HepG2 (cell line): ENCODE results near the gene MEGF11. TPM values are rescaled to one million over a fixed set of nuclear protein-coding genes. Genes with fewer than 3 reads are reported as not detected.

Source experiments
- ATAC-seq: fragments of 200-7000 bp; cut with Tn5 transposase; 3 replicates; pipeline ENCODE4 v1.9.1; 2020; ENCODE audit warnings: mild to moderate bottlenecking, moderate library complexity
- BruUV-seq: library from RNA; stranded (reverse); fragments of 400-500 nt; replicated peaks from 2 replicates; lab custom pipeline; 2021; lab: Mats Ljungman, UMichigan
- CTCF ChIA-PET: fragments of 300-600 bp; formaldehyde crosslinking; extraction: SDS; loops from one replicate; lab custom pipeline; 2021; ENCODE audit warnings: low total read pairs, inconsistent platforms, low intra/inter-chr PET ratio; lab: Yijun Ruan, JAX
- POLR2A ChIA-PET: fragments of 350-600 bp; sonication (Branson Sonifier 250); formaldehyde crosslinking; loops from one replicate; lab custom pipeline; 2020; ENCODE audit warnings: antibody characterized with exemption, inconsistent platforms; lab: Yijun Ruan, JAX
- DNase-seq: peaks from one replicate; pipeline ENCODE4 v3.0.0-alpha.2; 2015; ENCODE audit warnings: low spot score
- FAIRE-seq: peaks from 3 replicates; lab custom pipeline; 2011; peaks lifted over from hg19 to GRCh38; lab: Jason Lieb, UNC
- H2AFZ ChIP-seq: one replicate; pipeline ENCODE4 v1.6.1; 2011; ENCODE audit warnings: low read length, inconsistent platforms
- H3K27ac ChIP-seq: fragments of 300-600 bp; 3 replicates; pipeline ENCODE4 v1.8.0; 2011; ENCODE audit warnings: mixed run types, mild to moderate bottlenecking, mixed read lengths, low read length, inconsistent platforms; ENCODE audit not compliant: insufficient read depth; ENCODE audit errors: extremely low read length
- H3K27me3 ChIP-seq, 2 experiments: fragments of 200-600 bp in 1 of 2; 2 replicates in 1 of 2; 3 replicates in 1 of 2; pipeline versions ENCODE4 v1.6.0 to v1.8.0; 2011; ENCODE audit warnings: low read length in 2 of 2, mild to moderate bottlenecking in 2 of 2, moderate library complexity in 2 of 2, inconsistent platforms in 1 of 2; ENCODE audit not compliant: insufficient read depth in 2 of 2, control insufficient read depth in 1 of 2
- H3K36me3 ChIP-seq, 2 experiments: fragments of 200-600 bp in 1 of 2; replicated peaks in 1 of 2; 2 replicates in 1 of 2; 3 replicates in 1 of 2; pipeline versions ENCODE4 v1.5.1 to v1.8.0; 2011; ENCODE audit warnings: low read length in 2 of 2, inconsistent platforms in 1 of 2; ENCODE audit not compliant: insufficient read depth in 2 of 2, control insufficient read depth in 1 of 2
- H3K4me1 ChIP-seq: 2 replicates; pipeline ENCODE4 v1.5.1; 2012; ENCODE audit warnings: low read length, inconsistent platforms; ENCODE audit not compliant: insufficient read depth
- H3K4me2 ChIP-seq: 2 replicates; pipeline ENCODE4 v1.6.0; 2011; ENCODE audit warnings: low read depth, low read length, inconsistent platforms
- H3K4me3 ChIP-seq, 3 experiments: fragments of 200-600 bp in 1 of 3; sonication (generic), shearing (Covaris generic) in 1 of 3; replicated peaks in 1 of 3; 2 replicates each; pipeline ENCODE4 v1.5.1; 2011 to 2016; ENCODE audit warnings: low read length in 3 of 3, inconsistent platforms in 2 of 3, low read depth in 2 of 3, mild to moderate bottlenecking in 2 of 3, control low read depth in 1 of 3, mixed read lengths in 1 of 3; ENCODE audit not compliant: insufficient read depth in 1 of 3
- H3K79me2 ChIP-seq: one replicate; pipeline ENCODE4 v1.6.1; 2011; ENCODE audit warnings: low read length, inconsistent platforms; ENCODE audit not compliant: insufficient read depth
- H3K9ac ChIP-seq: 2 replicates; pipeline ENCODE4 v1.6.0; 2011; ENCODE audit warnings: mild to moderate bottlenecking, low read depth, low read length, inconsistent platforms; ENCODE audit not compliant: insufficient read depth
- H3K9me3 ChIP-seq: 2 replicates; pipeline ENCODE4 v1.5.1; 2012; ENCODE audit warnings: mild to moderate bottlenecking, low read length
- H4K20me1 ChIP-seq: 2 replicates; pipeline ENCODE4 v1.6.0; 2011; ENCODE audit warnings: inconsistent platforms, mild to moderate bottlenecking, low read length, moderate library complexity; ENCODE audit not compliant: insufficient read depth
- HOXA9 ChIP-seq: sonication (generic); formaldehyde crosslinking; IDR thresholded peaks from 2 replicates; pipeline ENCODE4 v1.8.1; 2022; ENCODE audit warnings: missing genetic modification reagents, mild to moderate bottlenecking, moderate library complexity, borderline replicate concordance
- ISX ChIP-seq: sonication (generic); formaldehyde crosslinking; conservative IDR thresholded peaks from 2 replicates; pipeline ENCODE4 v1.5.0; 2020; ENCODE audit warnings: missing genetic modification reagents
- MEF2D ChIP-seq: sonication (generic); formaldehyde crosslinking; IDR thresholded peaks from 2 replicates; pipeline ENCODE4 v1.5.1; 2020; ENCODE audit warnings: mild to moderate bottlenecking, missing genetic modification reagents
- MYC ChIP-seq: sonication (generic); formaldehyde crosslinking; IDR thresholded peaks from 2 replicates; pipeline ENCODE4 v1.9.0; 2021; ENCODE audit warnings: missing genetic modification reagents, borderline replicate concordance
- NFYC ChIP-seq: IDR thresholded peaks from 2 replicates; pipeline ENCODE4 v1.6.1; 2016; ENCODE audit warnings: missing genetic modification reagents, missing compliant biosample characterization
- POLR2A ChIP-seq, 2 experiments: IDR thresholded peaks; 2 replicates each; pipeline ENCODE4 v1.6.1; 2011; ENCODE audit warnings: low read depth in 2 of 2, low read length in 2 of 2, mild to moderate bottlenecking in 1 of 2, moderate library complexity in 1 of 2; ENCODE audit not compliant: insufficient read depth in 1 of 2
- REL ChIP-seq: sonication (generic); formaldehyde crosslinking; conservative IDR thresholded peaks from 2 replicates; pipeline ENCODE4 v1.8.0; 2022; ENCODE audit warnings: mild to moderate bottlenecking, missing genetic modification reagents, moderate library complexity
- U2AF1 ChIP-seq: fragments of 200-400 bp; formaldehyde crosslinking; optimal IDR thresholded peaks from 2 replicates; pipeline ENCODE3; 2017; ENCODE audit warnings: mild to moderate bottlenecking, low read depth, low read length
- ZBTB3 ChIP-seq: sonication (generic); formaldehyde crosslinking; IDR thresholded peaks from 2 replicates; pipeline ENCODE4 v1.4.0; 2020; ENCODE audit warnings: low read depth, mild to moderate bottlenecking, moderate library complexity, missing genetic modification reagents, borderline replicate concordance
- ZFP36L2 ChIP-seq: sonication (generic); formaldehyde crosslinking; IDR thresholded peaks from 2 replicates; pipeline ENCODE4 v1.4.0; 2020; ENCODE audit warnings: missing genetic modification reagents
- ZNF33B ChIP-seq: sonication (generic); formaldehyde crosslinking; IDR thresholded peaks from 2 replicates; pipeline ENCODE4 v1.5.1; 2020; ENCODE audit warnings: mild to moderate bottlenecking, missing genetic modification reagents
- ZNF670 ChIP-seq: sonication (generic); formaldehyde crosslinking; IDR thresholded peaks from 2 replicates; pipeline ENCODE4 v1.8.0; 2022; ENCODE audit warnings: mild to moderate bottlenecking, missing genetic modification reagents, borderline replicate concordance
- WGBS: methylation state at CpG from one replicate; pipeline ENCODE4 v1.1.6; 2017; ENCODE audit warnings: low lambda C conversion rate; 5-methylcytosine and 5-hydroxymethylcytosine counted together
- in situ Hi-C: cut with HindIII; loops from 2 replicates; pipeline ENCODE4 v1.10.0; 2017; ENCODE audit warnings: low pct_unique_long_range_greater_than_20kb; ENCODE audit not compliant: extremely low pct_ligation_motif_present
- intact Hi-C: fragments of 100-400 bp; cut with micrococcal nuclease; formaldehyde crosslinking; loops from one replicate; pipeline ENCODE4 v1.10.0; 2022; ENCODE audit not compliant: unreplicated experiment
- polyA plus RNA-seq, 8 experiments: library from polyadenylated mRNA; depleted of rRNA in 3 of 8; stranded (reverse) in 7 of 8; unstranded in 1 of 8; fragments of >200 nt; fragmentation: Illumina TruSeq in 4 of 8; extraction: Trizol in 4 of 8; gene quantifications; 2 replicates each; pipeline versions ENCODE4 v1.2.1 to v1.2.3, GENCODE V29; 2011 to 2016; ENCODE audit warnings: low read depth in 4 of 8, missing spikeins in 1 of 8, mixed read lengths in 1 of 8; ENCODE audit not compliant: insufficient read depth in 1 of 8
- total RNA-seq, 5 experiments: library from RNA; depleted of rRNA; stranded (reverse); fragments of >200 nt; fragmentation: Illumina TruSeq; extraction: Trizol; gene quantifications; 2 replicates each; pipeline ENCODE4 v1.2.3, GENCODE V29; 2016; ENCODE audit warnings: low read depth in 1 of 5
- TF ChIP-seq, protein P1 (sequence below): sonication (generic); formaldehyde crosslinking; IDR thresholded peaks from 2 replicates; pipeline ENCODE4 v1.9.0; 2022; ENCODE audit warnings: low read depth, missing genetic modification reagents

Gene MEGF11
- total and polyA plus RNA-seq, 2 of the 13 experiments (the other 11 are each of a cell fraction or from before 2014, with no cell fraction given) = not detected

DNA sequence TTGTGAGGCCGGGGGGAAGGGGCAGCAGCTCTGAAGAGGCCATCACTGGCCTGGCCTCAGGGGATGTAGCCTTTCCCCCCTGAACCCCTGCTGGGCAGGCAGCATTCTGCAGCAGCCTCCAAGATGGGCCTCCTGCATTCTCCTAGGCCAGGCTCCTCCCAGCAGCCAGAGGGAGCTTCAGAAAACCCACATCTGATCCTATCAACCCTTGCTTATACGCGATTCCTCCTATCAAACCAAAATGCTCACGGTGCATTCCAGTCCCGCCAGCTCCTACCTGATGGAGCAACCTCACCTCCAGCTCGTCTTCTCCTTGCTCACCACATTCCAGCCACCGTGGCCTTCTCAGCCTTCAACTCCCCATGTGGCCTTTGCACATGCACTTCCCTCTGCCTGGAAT, 85.7 kb downstream of the MEGF11 start (continued):
- TF ChIP-seq ISX (no peak), MYC (CRISPR knock-in tag) (no peak)

DNA sequence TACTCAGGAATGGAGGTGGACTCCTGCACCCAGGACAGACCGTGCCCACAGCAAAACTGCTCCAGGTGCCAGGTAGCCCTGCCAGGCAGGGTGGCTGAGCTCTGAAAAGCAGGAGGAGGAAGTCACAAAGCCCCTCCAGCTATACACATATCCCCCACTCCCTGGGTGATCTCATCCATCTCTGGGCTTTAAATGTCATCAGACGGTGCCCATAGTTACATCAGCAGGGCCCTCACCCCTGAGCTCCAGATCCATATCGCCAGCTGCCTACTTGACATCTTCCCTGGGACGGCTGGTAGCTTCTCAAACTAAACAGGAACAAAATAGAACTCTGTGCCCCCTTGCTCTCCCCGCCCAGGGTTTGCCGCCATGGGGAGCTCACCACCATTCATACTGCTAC, 87.7 kb downstream of the MEGF11 start:
- no peak for ATAC-seq

More for the DNA sequence above, 87.7 kb downstream of the MEGF11 start:
- intact Hi-C loops = no loop called here
- POLR2A ChIA-PET = no interaction called here
- Histone ChIP-seq H3K4me3 (no peak overlapping the region), H2AFZ (no peak overlapping the region), H4K20me1 (no peaks in the 10 kb centered on the region), H3K4me2 (no peak overlapping the region), H3K79me2 (no peaks in the 10 kb centered on the region)
- WGBS = 0% methylated on average over 5 of the region's 6 CpGs
- no peak for DNase-seq
- no peak for TF ChIP-seq U2AF1
- no peak for TF ChIP-seq REL (CRISPR knock-in tag)
- TF ChIP-seq HOXA9 (CRISPR knock-in tag) = no peak
- TF ChIP-seq ZNF33B = no peak
- no peak for TF ChIP-seq POLR2A (IDR thresholded peaks at IDR 0.05; ENCODE audit: insufficient read depth in 1 of 2, low read depth in 2 of 2, low read length in 2 of 2)
- TF ChIP-seq MEF2D (CRISPR knock-in tag) = no peak
- no peak for TF ChIP-seq ZFP36L2 (CRISPR knock-in tag)
- TF ChIP-seq ZBTB3 (CRISPR knock-in tag) = no peak
- TF ChIP-seq NFYC (CRISPR knock-in tag) = no peak
- TF ChIP-seq, protein P1, sequence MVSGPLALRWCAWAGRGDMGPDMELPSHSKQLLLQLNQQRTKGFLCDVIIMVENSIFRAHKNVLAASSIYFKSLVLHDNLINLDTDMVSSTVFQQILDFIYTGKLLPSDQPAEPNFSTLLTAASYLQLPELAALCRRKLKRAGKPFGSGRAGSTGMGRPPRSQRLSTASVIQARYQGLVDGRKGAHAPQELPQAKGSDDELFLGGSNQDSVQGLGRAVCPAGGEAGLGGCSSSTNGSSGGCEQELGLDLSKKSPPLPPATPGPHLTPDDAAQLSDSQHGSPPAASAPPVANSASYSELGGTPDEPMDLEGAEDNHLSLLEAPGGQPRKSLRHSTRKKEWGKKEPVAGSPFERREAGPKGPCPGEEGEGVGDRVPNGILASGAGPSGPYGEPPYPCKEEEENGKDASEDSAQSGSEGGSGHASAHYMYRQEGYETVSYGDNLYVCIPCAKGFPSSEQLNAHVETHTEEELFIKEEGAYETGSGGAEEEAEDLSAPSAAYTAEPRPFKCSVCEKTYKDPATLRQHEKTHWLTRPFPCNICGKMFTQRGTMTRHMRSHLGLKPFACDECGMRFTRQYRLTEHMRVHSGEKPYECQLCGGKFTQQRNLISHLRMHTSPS (CRISPR knock-in tag) = no peak
- no peak for TF ChIP-seq ZNF670
- TF ChIP-seq, all 625 proteins: peak for 0
- H3K36me3 ChIP-seq = no peaks in the 10 kb centered on the region
- no TSS peak for BruUV-seq
- H3K4me1 ChIP-seq = no peaks in the 10 kb centered on the region
- in situ Hi-C loops = no loop called here
- no peak overlapping the region for H3K9ac ChIP-seq
- no peak for FAIRE-seq
- no peak overlapping the region for H3K27ac ChIP-seq
- peaks cover 3 to 27% of the 10 kb centered on the region in 2 experiments; a peak in 4 of 5 replicates for H3K27me3 ChIP-seq
- no peaks in the 10 kb centered on the region for H3K9me3 ChIP-seq
- CTCF ChIA-PET = no interaction called here
